Keratinocyte (primary cell): ENCODE results near the gene OR13C2. TPM values are rescaled to one million over a fixed set of nuclear protein-coding genes. Genes with fewer than 3 reads are reported as not detected.

Source experiments
- DNase-seq: peaks from one replicate; pipeline ENCODE4 v3.0.0-alpha.2; 2011; ENCODE audit warnings: low read depth, missing footprints, low spot score
- FAIRE-seq: peaks from 2 replicates; lab custom pipeline; 2011; peaks lifted over from hg19 to GRCh38; lab: Jason Lieb, UNC
- H2AFZ ChIP-seq: 2 replicates; pipeline ENCODE4 v1.6.0; 2012; ENCODE audit warnings: low read length, control low read depth, inconsistent platforms; ENCODE audit not compliant: control insufficient read depth
- H3K27ac ChIP-seq: 2 replicates; pipeline ENCODE4 v1.5.1; 2011; ENCODE audit warnings: low read length; ENCODE audit not compliant: control insufficient read depth, insufficient read depth
- H3K27me3 ChIP-seq: 3 replicates; pipeline ENCODE4 v1.6.0; 2011; ENCODE audit warnings: low read length; ENCODE audit not compliant: control insufficient read depth, insufficient read depth; ENCODE audit errors: extremely low read depth
- H3K36me3 ChIP-seq, 2 experiments: 2 replicates in 1 of 2; 3 replicates in 1 of 2; pipeline ENCODE4 v1.5.1; 2011; ENCODE audit warnings: low read length in 2 of 2, mild to moderate bottlenecking in 1 of 2; ENCODE audit not compliant: control insufficient read depth in 2 of 2, insufficient read depth in 2 of 2; ENCODE audit errors: extremely low read depth in 1 of 2
- H3K4me1 ChIP-seq: 3 replicates; pipeline ENCODE4 v1.5.1; 2011; ENCODE audit warnings: low read length; ENCODE audit not compliant: control insufficient read depth, insufficient read depth; ENCODE audit errors: extremely low read depth
- H3K4me2 ChIP-seq: 3 replicates; pipeline ENCODE4 v1.6.0; 2011; ENCODE audit warnings: low read depth, low read length; ENCODE audit not compliant: control insufficient read depth, insufficient read depth; ENCODE audit errors: extremely low read depth
- H3K4me3 ChIP-seq, 3 experiments: fragments of 200-600 bp in 1 of 3; sonication (generic) in 1 of 3; 2 replicates in 2 of 3; 3 replicates in 1 of 3; pipeline ENCODE4 v1.5.1; 2011 to 2016; ENCODE audit warnings: low read length in 3 of 3, mild to moderate bottlenecking in 3 of 3, control low read depth in 2 of 3, inconsistent platforms in 1 of 3, low read depth in 1 of 3, mixed read lengths in 1 of 3, mixed run types in 1 of 3, moderate library complexity in 1 of 3; ENCODE audit not compliant: control insufficient read depth in 2 of 3, insufficient read depth in 2 of 3; ENCODE audit errors: extremely low read depth in 1 of 3
- H3K79me2 ChIP-seq: 2 replicates; pipeline ENCODE4 v1.6.0; 2012; ENCODE audit warnings: low read length; ENCODE audit not compliant: control insufficient read depth, insufficient read depth
- H3K9ac ChIP-seq: 3 replicates; pipeline ENCODE4 v1.6.0; 2011; ENCODE audit warnings: low read length; ENCODE audit not compliant: control insufficient read depth, insufficient read depth; ENCODE audit errors: extremely low read depth
- H3K9me1 ChIP-seq: 3 replicates; pipeline ENCODE4 v1.6.0; 2011; ENCODE audit warnings: low read length; ENCODE audit not compliant: control insufficient read depth, insufficient read depth; ENCODE audit errors: extremely low read depth
- H3K9me3 ChIP-seq: 2 replicates; pipeline ENCODE4 v1.5.1; 2012; ENCODE audit warnings: low read depth, low read length; ENCODE audit not compliant: control insufficient read depth
- H4K20me1 ChIP-seq: 3 replicates; pipeline ENCODE4 v1.6.0; 2011; ENCODE audit warnings: low read length; ENCODE audit not compliant: control insufficient read depth, insufficient read depth; ENCODE audit errors: extremely low read depth
- CTCF ChIP-seq, 3 experiments: IDR thresholded peaks in 1 of 3; conservative IDR thresholded peaks in 1 of 3; optimal IDR thresholded peaks in 1 of 3; 2 replicates in 2 of 3; 3 replicates in 1 of 3; pipeline versions ENCODE3 to v1.5.1; 2011; ENCODE audit warnings: low read length in 3 of 3, mild to moderate bottlenecking in 3 of 3, moderate library complexity in 2 of 3, control low read depth in 1 of 3, inconsistent platforms in 1 of 3; ENCODE audit not compliant: insufficient read depth in 2 of 3; ENCODE audit errors: extremely low read depth in 1 of 3
- EZH2 ChIP-seq: IDR thresholded peaks from one replicate; pipeline ENCODE4 v1.6.1; 2012; ENCODE audit warnings: inconsistent platforms, mild to moderate bottlenecking, low read length, moderate library complexity
- dilution Hi-C: fragments of 300-500 bp; cut with MboI; formaldehyde crosslinking; loops from one replicate; pipeline ENCODE4 v1.7.0; 2020; ENCODE audit warnings: low sequenced_read_pairs; ENCODE audit not compliant: extremely low pct_ligation_motif_present
- polyA plus RNA-seq, 5 experiments: library from polyadenylated mRNA; depleted of rRNA in 3 of 5; stranded (reverse) in 3 of 5; stranded (forward) in 1 of 5; unstranded in 1 of 5; fragments of >200 nt; gene quantifications; 1 replicate in 1 of 5; 2 replicates in 3 of 5; 3 replicates in 1 of 5; pipeline versions ENCODE4 v1.2.1 to v1.2.3, GENCODE V29; 2011 to 2012; ENCODE audit warnings: missing spikeins in 2 of 5, low read depth in 1 of 5, low replicate concordance in 1 of 5

The OR13C2 gene
- polyA plus RNA-seq, 1 donor (not counting 4 experiments of a cell fraction or from before 2014, with no cell fraction given), result not detected

GRCh38 chr9:104575456-104575855 lies 30.0 kb downstream of the OR13C2 start:
- no peak for DNase-seq
- H3K79me2 ChIP-seq, result no peaks in the 10 kb centered on the region
- dilution Hi-C loops, result no loop called here

GRCh38 chr9:104572612-104573011 lies 32.8 kb downstream of the OR13C2 start:
- TF ChIP-seq CTCF (optimal IDR thresholded peaks at IDR 0.05 in 1 of 3, IDR thresholded peaks at IDR 0.05 in 1 of 3, conservative IDR thresholded peaks at IDR 0.05 in 1 of 3; ENCODE audit: extremely low read depth in 1 of 3, insufficient read depth in 2 of 3, low read length in 3 of 3), result no peak
- TF ChIP-seq EZH2, result no peak
- dilution Hi-C loops, result no loop called here
- FAIRE-seq, result no peak
- H3K4me1 ChIP-seq, result no peaks in the 10 kb centered on the region
- H3K4me3 ChIP-seq, result no peak overlapping the region
- H3K9me3 ChIP-seq, result no peaks in the 10 kb centered on the region
- H3K36me3 ChIP-seq, result no peaks in the 10 kb centered on the region
- no peak overlapping the region for H3K4me2 ChIP-seq
- no peaks in the 10 kb centered on the region for H3K27me3 ChIP-seq
- H4K20me1 ChIP-seq, result no peaks in the 10 kb centered on the region
- H2AFZ ChIP-seq, result no peak overlapping the region
- H3K79me2 ChIP-seq, result no peaks in the 10 kb centered on the region
- no peaks in the 10 kb centered on the region for H3K9me1 ChIP-seq
- DNase-seq, result no peak
- no peak overlapping the region for H3K27ac ChIP-seq
- no peak overlapping the region for H3K9ac ChIP-seq

More at GRCh38 chr9:104575456-104575855, 30.0 kb downstream of the OR13C2 start:
- Histone ChIP-seq H3K4me3 (no peak overlapping the region), H2AFZ (no peak overlapping the region), H3K4me2 (no peak overlapping the region), H3K4me1 (no peaks in the 10 kb centered on the region), H4K20me1 (no peaks in the 10 kb centered on the region), H3K9ac (no peak overlapping the region), H3K27me3 (no peaks in the 10 kb centered on the region), H3K9me1 (no peaks in the 10 kb centered on the region), H3K9me3 (no peaks in the 10 kb centered on the region), H3K36me3 (no peaks in the 10 kb centered on the region), H3K27ac (no peak overlapping the region)
- TF ChIP-seq CTCF (optimal IDR thresholded peaks at IDR 0.05 in 1 of 3, IDR thresholded peaks at IDR 0.05 in 1 of 3, conservative IDR thresholded peaks at IDR 0.05 in 1 of 3; ENCODE audit: extremely low read depth in 1 of 3, insufficient read depth in 2 of 3, low read length in 3 of 3) (no peak), EZH2 (no peak)
- no peak for FAIRE-seq
